ENCODE data around the gene N4BP2L2. TPM values are rescaled to one million over a fixed set of nuclear protein-coding genes. Genes with fewer than 3 reads are reported as not detected.

Gene N4BP2L2
- total RNA-seq: 100 to 1,000 TPM in 2 of 4 donors, 10 to 100 TPM in 2; 78.7 to 287 (median 127) TPM

DNA sequence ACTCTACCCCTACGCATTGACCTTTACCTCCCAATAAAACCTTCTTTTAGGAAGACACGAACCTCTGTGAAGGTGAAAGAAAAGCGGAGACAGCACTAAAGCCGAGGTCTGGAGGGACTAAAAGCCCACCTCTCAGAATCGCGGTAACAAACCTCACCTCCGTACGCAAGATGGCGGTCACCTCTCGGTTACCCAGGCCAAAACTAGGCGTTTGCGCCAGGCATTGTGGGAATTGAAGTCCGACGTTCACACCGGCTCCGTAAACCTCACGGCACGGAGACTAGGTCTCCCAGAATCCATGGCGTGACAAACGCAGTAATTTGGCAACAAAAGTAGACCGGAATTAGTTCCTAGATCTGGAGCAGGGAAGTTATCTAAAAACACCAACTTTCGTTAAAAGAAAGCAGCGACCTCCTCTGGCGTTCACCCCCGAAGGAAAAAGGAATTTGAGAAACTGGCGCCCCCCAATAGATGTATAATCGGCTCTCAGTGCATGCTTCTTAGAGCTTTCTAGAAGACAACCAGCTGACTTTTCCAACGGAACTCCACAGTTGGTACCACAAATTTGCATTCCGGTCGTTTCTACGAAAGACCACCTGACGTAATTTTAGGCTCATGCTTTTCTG lies at the start of gene N4BP2L2:
Gene N4BP2L2, minus strand, starts transcription at position 175 of the 626 bp plus-strand sequence. CDS start 1,768 bp downstream, outside the sequence.
- H3K4me1 ChIP-seq: peaks cover 3 to 44% (median 25%) of the 10 kb centered on the region in 3 donors
- no peaks in the 10 kb centered on the region for H3K9me3 ChIP-seq
- TF ChIP-seq POLR2A (IDR thresholded peaks at IDR 0.05) (no peak), POLR2AphosphoS5 (IDR thresholded peaks at IDR 0.05) (peak; percentile 74)
- TF ChIP-seq, protein P1, sequence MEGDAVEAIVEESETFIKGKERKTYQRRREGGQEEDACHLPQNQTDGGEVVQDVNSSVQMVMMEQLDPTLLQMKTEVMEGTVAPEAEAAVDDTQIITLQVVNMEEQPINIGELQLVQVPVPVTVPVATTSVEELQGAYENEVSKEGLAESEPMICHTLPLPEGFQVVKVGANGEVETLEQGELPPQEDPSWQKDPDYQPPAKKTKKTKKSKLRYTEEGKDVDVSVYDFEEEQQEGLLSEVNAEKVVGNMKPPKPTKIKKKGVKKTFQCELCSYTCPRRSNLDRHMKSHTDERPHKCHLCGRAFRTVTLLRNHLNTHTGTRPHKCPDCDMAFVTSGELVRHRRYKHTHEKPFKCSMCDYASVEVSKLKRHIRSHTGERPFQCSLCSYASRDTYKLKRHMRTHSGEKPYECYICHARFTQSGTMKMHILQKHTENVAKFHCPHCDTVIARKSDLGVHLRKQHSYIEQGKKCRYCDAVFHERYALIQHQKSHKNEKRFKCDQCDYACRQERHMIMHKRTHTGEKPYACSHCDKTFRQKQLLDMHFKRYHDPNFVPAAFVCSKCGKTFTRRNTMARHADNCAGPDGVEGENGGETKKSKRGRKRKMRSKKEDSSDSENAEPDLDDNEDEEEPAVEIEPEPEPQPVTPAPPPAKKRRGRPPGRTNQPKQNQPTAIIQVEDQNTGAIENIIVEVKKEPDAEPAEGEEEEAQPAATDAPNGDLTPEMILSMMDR (IDR thresholded peaks at IDR 0.05): peak in 3 of 4 experiments; percentile 19 to 52 (median 31)
- no peaks in the 10 kb centered on the region for H3K27me3 ChIP-seq
- H3K36me3 ChIP-seq: peaks cover 0 to 13% of the 10 kb centered on the region in 2 donors
- peak; percentile 99 for ATAC-seq
- H3K4me3 ChIP-seq: peak within 1 kb of the TSS; percentile 87 to 95
- 1 to 2% methylated on average over 25 to 31 of the region's 32 CpGs for WGBS, 2 donors (ENCODE audit: low coverage in 1 of 2)
- H3K27ac ChIP-seq: peak within 1 kb of the TSS; percentile 91 to 95 (median 92)

DNA sequence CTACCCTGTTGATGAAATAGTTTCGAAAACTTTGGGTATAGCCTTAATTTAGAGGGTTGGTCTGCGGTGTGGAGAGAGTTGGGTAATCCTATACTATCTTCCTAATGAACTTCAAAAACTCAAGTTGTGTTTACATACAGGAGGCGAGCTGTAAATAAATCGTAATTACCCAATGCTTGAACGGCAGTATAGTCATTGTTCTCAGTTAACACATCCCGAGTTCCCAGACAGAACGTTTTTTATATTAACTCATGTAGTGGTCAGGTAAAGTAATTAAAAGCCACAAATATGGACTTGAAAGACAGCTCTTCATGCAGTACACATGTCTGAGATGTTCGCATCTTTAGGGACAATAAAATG lies 49.2 kb upstream of the N4BP2L2 start:
- H3K27me3 ChIP-seq: no peaks in the 10 kb centered on the region
- WGBS, 2 donors (ENCODE audit: low coverage in 1 of 2): 1 to 2% methylated on average over 6 to 8 of the region's 8 CpGs
- no peaks in the 10 kb centered on the region for H3K9me3 ChIP-seq
- H3K4me1 ChIP-seq: peaks cover 0 to 53% (median 6%) of the 10 kb centered on the region in 3 donors
- H3K27ac ChIP-seq: peak overlapping the region; percentile 86 to 99 (median 96)
- peak overlapping the region; percentile 81 to 88 for H3K4me3 ChIP-seq
- TF ChIP-seq POLR2A (IDR thresholded peaks at IDR 0.05): no peak
- TF ChIP-seq POLR2AphosphoS5 (IDR thresholded peaks at IDR 0.05): no peak
- TF ChIP-seq, protein P1 (IDR thresholded peaks at IDR 0.05): no peak
- no peak for TF ChIP-seq EP300 (IDR thresholded peaks at IDR 0.05)
- no peaks in the 10 kb centered on the region for H3K36me3 ChIP-seq
- no peak for ATAC-seq

DNA sequence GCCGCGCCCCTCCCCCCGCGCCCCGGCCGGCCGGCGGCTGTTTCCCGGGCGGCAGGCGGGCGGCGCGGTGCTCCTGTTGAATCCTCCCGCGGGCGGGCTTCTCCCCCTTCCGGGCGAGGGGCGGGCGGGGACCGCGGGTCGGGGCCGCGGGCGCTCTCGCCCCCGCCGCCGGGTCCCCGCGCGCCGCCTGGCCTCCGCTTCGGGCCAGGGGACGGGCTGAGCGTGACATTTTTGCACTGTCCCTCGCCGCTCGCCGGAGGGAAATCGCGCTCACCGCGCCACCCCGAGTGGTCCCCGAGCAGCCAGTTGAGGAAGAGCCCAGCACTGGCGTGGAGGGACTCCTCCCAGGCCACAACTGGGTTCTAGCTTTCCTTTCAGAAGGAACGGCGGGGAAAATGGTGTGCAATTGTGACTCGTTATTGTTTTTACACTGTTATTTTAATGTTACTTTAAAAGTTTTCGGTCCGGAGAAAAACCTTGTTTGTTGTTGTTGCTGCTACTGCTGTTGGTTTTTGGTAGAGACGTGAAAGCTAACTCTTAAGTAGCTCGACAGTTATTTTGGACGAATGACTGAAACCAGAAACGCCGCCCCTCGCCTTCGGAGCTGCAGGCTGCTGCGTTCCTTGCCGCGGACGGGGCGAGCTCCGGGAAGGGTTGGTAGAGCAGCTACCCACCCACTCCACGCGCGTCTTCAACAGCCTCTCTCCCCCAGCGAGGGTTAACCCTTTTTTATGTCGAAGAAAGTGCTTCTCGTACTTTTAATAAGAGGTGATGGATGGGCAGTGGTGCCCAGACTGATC lies 48.6 kb upstream of the N4BP2L2 start:
- peak; percentile 66 for ATAC-seq
- 0% methylated on average over 9 to 16 of the region's 74 CpGs for WGBS, 2 donors (ENCODE audit: low coverage in 1 of 2)
- no peaks in the 10 kb centered on the region for H3K27me3 ChIP-seq
- no peak for TF ChIP-seq EP300 (IDR thresholded peaks at IDR 0.05)
- TF ChIP-seq POLR2A (IDR thresholded peaks at IDR 0.05): peak in 1 of 2 donors; percentile 7
- TF ChIP-seq, protein P1 (IDR thresholded peaks at IDR 0.05): peak in 3 of 4 experiments; percentile 5 to 27 (median 12)
- TF ChIP-seq POLR2AphosphoS5 (IDR thresholded peaks at IDR 0.05): no peak
- H3K9me3 ChIP-seq: no peaks in the 10 kb centered on the region
- H3K4me1 ChIP-seq: peaks cover 0 to 50% (median 6%) of the 10 kb centered on the region in 3 donors
- peak overlapping the region; percentile 81 to 88 for H3K4me3 ChIP-seq
- no peaks in the 10 kb centered on the region for H3K36me3 ChIP-seq
- H3K27ac ChIP-seq: peak overlapping the region; percentile 86 to 99 (median 96)

DNA sequence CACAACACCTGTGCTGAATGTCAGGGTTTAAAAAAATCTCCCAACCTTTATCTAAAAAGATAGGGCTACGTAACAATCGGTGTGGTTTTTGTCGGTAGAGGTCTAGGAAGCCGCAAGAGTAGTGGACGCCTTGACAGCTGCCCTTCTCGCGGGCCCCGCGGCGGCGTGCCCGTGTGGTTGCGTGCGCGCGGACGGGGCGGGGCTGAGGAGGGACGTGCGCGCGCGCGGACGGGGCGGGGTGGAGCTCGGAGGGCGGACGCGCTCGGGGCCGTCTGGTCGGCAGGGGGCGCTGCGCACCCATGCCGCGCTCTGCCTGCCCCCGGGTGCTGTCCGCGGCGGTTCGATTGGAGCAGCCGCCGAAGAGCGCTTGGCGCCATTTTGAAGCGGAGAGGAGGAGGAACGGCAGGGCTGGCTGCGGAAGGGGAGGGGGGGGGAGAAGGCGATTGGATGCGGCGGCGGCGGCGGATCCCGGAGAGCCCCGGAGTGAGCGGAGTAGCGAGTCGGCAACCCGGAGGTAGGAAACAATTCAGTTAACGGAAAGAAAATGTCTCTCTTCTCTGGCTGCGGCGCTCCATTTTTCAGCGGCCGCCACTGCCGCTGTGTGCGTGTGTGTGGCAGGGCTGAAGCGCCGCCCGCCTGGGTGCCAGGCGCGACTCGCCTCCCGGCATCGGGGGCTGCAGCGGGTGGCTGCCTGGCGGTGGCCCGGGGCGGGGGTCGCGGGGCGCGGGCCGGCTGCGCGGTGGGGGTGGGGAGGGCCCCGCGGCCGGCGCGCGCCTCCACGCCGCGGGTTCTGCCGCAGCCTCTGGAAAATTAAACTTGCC lies 47.7 kb upstream of the N4BP2L2 start, which contains the start of gene PDS5B:
Gene PDS5B, plus strand, starts transcription at position 373 of the 821 bp plus-strand sequence. CDS start 62,321 bp downstream, outside the sequence.
- 0 to 1% methylated on average over 1 to 28 of the region's 97 CpGs for WGBS, 2 donors (ENCODE audit: low coverage in 1 of 2)
- ATAC-seq: peak; percentile 95
- no peak for TF ChIP-seq EP300 (IDR thresholded peaks at IDR 0.05)
- TF ChIP-seq, protein P1 (IDR thresholded peaks at IDR 0.05): peak; percentile 86 to 98 (median 97)
- TF ChIP-seq POLR2AphosphoS5 (IDR thresholded peaks at IDR 0.05): peak; percentile 52
- TF ChIP-seq POLR2A (IDR thresholded peaks at IDR 0.05): peak; percentile 39 to 42
- Histone ChIP-seq H3K36me3 (no peaks in the 10 kb centered on the region), H3K27me3 (no peaks in the 10 kb centered on the region), H3K4me3 (peak within 1 kb of the TSS; percentile 81 to 88), H3K27ac (peak within 1 kb of the TSS; percentile 86 to 99 (median 96)), H3K4me1 (peaks cover 0 to 41% (median 6%) of the 10 kb centered on the region in 3 donors), H3K9me3 (no peaks in the 10 kb centered on the region)

Measured in gastroesophageal sphincter (tissue), 4 donors.